NCI-H460 (cell line): Measurements from ENCODE around the gene SFXN5. TPM values are rescaled to one million over a fixed set of nuclear protein-coding genes. Genes with fewer than 3 reads are reported as not detected.
"Not testable (repeated sequence)": the region's sequence is repeated elsewhere in the genome, so short reads cannot be mapped to it uniquely, and the experiment has no call there.

Experiments used
- DNase-seq: peaks from one replicate; pipeline ENCODE4 v3.0.0-alpha.2; 2016; ENCODE audit warnings: low read depth; ENCODE audit errors: extremely low read depth
- total RNA-seq: library from RNA; depleted of rRNA; stranded (reverse); fragments of >200 nt; shearing (Covaris generic); gene quantifications from 2 replicates; pipeline ENCODE4 v1.2.3, GENCODE V29; 2014

SFXN5 gene
- total RNA-seq, 1 experiment from 2014 or later: 13.4 TPM

DNA sequence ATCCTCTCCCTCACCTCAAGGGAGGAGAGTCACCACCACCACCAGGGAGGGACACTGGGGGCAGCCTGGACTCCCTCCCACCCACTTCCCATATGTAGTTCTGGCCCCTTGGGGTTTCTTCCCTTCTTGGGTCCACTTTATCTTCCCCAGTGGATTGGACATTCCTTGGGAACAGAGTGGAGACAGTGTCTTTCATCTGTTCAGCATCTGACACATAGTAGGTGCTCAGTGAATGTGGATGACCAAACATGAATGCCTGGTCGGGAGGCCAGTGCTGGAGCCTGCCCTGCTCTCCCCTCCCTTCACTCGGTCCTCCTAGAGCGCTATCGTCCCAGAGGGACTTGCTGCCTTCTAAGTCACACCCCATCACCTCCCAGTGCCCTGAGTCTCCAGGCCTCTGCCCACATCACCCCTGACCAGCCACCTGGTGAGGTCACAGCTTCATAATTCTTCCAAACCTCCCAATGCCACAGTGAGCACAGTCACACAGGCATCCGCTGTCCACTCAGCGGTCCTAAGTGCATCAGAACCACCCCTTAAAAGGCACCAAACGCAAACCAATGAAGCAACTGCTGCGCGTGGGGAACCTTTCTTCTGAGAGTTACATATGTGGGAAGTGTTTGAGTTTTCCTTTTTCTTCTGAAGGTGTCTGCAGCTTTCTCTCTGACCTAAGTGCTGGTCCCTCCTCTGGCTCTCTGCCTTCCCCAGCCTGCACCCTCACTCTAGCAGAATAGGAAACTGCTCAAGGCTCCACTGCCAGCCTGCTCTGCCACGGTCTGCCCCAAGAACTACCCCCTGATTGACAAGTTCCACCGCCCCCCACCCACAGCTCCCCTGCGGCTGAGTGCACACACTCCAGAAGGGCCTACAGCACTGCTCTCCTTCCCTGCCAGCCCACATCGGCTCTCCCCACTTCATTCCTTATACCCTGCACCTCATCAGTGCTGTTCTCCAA, 7.2 kb upstream of the SFXN5 start:
- DNase-seq: no peak

DNA sequence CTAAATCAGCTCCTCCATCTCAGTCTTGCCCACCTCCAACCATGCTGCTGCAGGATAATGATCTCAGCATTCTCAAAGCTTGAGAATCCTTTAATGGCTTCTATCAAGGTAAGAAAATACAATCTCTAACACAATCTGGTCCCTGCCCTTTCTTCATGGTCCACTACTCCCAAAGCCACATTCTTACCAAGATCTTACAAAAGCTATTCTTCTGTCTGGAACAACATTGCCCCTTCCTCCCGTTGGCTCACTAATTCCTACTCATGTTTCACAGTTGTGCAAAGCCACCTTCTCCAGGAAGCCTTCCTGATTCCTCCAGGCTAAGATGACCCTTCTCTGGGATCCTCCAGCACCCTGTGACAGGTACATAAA, 5.9 kb upstream of the SFXN5 start:
- DNase-seq: no peak

DNA sequence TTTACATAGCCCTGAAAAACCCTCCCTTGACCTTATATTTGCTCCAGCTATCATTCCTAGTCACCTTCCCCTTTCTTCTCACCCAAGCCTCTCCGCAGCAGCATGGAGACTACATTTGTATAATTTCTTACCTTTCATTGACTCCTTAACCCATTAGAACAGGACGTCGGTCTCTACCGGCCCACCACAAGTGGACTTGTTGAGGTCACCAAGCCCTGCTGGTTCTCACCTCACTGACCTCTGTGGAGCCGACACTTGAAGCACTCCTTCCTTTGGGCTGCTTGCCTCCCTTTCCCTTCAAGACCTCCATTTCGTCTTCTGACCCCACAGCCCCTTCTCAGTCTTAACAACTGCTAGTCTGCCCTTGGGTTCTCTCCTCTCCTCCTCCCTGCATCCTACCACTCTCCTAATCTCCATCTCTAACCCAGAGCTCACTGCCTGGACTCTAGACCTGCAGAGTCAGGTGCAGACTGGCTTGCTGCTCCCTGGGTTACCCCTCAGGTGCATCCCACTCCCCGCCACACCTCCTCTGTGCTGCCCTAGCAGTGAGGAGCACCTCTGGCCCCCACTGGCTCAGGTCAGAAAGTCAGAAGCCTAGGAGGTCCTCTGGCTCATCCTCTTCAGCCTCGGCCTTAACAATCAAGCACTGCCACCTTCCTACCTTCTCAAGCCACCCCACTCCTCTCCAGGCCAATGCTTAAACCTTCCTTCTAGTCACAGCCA, 5.3 kb upstream of the SFXN5 start:
- DNase-seq: no peak

DNA sequence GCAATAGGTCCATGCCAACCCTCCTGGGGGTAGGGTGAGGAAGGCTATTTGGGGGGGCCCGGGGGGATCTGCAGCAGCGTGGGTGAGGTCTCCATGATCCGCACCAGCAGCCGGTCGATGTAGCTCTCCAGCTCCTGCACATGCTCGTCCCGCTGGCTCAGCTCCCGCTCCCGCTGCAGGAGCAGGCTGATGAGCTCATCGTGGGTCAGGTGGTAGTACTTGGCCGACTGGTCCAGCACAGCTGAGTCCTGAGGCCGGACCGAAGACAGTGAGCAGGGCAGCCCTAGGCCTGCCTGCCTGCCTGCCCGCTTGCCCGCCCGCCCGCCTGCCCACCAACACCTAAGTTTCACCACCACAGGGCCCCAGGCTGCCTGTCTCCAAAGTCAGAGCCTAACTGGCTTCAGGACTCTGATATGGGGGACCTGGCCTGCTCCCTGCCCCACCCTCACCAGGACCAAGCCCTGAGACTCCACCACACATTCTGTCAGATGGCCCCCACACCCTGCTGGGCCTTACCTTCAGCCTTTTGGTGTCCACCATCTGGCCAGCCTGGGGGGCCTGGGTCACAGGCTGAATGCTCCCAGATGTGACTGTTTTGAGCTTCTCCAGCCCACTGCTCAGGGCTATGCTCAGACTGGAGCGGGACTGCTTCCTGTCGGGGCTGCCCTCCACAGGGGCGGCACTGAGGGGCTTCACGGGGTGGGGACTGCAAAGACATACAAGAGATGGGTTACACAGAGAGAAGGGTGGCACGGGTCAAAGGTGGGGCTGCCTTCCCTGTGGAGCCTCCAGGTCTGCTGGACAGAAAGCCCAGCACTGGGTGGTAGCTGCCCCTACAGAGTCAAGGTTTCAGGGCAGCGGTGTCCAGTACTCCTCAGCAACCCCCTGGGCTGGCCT, 4.2 kb upstream of the SFXN5 start:
- DNase-seq: no peak

DNA sequence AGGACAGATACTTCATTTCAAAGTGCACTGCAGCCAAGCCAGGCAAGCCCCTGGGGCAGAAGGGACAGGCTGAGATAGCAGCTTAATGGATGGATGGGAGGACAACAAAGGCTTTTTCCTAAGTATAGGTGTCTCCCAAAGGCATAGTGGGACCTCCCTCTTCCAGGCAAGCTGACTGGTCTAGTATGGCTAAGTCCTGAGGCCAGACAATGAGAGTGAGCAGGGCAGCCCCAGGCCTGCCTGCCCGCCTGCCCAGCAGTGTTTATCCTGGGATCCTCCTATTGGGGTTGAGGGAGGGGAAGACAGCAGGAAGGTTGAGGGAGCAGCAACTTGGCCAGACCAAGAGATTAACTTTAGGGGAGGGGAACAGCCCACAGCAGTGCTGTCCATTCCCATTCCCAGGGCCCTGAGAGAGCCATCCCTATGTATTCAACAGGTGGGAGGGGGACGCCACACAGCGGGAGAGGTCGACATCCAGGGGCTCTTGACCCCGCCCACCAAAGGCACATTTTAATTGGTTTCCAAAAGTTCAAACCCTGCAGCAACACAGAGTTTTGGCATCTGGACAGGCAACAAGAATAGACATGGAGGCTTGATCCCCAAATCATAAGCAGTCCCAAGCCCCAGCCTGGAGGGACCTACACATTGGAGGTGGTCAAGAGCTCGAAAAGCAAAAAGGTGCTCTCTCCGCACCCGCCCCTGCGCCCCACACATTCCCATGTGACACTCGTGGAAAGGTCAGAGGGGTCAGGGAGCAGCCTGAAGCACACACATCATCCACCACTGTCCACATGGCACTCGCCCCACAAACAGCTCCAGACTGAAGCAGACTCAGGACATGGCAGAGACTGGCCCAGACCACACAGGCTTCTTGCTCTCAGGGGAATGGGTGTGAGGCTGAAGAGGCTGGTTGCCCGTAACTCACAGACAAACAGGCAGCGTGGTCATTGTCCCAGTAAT, 2.9 kb upstream of the SFXN5 start:
- DNase-seq: no peak

GRCh38 chr2:73072416-73072815, 904 bp upstream of the SFXN5 start:
- no peak for DNase-seq

GRCh38 chr2:73072129-73072395, 550 bp upstream of the SFXN5 start:
- DNase-seq: no peak

DNA sequence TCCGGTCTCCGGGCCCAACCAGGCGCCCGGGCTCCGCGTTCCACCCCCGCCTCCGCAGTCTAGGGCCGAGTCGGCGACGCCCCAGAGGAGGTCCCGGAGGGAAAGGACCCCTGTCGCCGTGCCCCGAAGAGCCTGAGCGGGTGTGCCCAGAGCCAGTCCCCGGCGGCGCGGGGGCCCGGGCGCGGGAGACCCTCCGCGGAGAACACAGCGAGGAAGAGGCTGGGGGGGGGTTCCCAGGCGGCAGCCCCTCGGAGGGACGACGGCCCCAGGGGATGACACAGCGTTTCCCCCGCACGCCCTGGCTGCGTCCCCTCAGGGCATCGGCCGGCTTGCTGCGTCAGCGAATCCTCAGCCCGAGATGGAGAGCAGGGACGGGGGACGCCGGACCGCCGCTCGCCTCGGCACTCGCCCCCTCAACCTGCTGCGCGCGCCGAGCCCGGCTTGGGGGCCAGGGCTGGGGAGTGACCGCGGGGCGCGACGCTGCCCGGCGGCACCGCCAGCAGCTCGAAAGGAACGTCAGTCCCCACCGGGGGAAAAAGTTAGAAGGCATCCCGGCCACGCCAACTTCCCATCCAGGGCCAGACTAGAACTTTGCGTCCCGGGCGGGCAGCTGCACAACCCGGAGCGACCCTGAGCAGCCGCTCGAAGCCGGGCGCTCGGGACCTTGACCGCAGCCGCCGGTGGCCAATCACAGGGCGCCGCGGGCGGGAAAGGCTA, 711 bp downstream of the SFXN5 start:
- no peak for DNase-seq

DNA sequence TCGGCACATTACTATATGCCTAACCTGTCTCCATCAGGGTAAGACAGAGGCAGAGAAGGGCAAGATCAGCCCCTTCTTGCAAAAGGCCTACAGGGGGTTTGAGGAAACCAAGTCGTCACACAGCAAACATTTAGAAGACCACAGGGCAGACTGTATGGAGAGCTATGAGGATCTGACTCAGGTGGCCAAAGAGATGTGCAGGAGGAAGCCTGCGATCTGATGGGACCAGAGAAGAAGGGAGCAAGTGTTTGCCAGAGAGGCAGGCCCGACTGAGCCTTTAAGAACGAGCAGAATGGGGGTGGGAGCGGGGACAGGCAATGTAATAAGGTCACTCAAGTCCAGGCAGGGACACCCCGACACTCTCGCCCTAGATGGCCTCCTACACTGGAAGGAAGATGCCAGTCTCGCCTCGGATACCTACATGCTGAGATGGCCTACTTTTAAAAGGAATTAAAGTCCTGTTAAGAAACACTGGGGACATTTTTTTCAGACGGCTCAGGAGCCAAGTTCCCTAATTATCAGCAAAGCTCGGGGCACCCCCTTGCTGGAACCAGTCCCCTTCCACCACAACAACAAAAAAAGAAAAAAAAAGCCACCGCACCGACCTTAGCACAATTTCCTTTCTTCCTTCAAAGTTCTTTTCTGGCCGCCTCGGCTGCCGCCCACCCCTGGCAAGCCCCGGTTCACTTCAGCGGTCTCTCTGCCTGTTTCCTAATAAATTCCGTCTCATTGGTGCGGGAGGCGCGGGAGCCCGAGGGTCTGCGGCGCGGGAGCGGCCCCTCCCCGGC, 1.5 kb downstream of the SFXN5 start:
- no peak for DNase-seq

- no peak for DNase-seq
Measured at GRCh38 chr2:73069041-73069854, 2.3 kb downstream of the SFXN5 start.

GRCh38 chr2:73068147-73068546, 3.4 kb downstream of the SFXN5 start:
- no peak for DNase-seq

DNA sequence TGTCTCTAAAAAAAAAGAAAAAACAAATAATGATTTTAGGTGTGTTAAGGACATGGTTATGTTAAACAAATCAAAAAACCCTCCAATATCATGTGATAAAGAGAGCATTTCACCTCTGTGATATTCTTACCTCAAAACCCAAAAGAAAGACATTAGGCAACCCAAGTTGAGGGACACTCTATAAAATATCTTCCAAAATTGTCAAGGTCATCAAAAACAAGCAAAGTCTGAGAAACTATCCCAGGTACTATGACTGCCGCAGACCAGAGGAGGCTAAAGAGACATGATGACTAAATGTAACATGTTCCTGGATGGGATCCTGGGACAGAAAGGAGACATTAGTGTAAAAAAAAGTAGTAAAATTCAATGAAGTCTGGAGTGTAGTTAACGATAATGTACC, 4.5 kb downstream of the SFXN5 start:
- DNase-seq: no peak

DNA sequence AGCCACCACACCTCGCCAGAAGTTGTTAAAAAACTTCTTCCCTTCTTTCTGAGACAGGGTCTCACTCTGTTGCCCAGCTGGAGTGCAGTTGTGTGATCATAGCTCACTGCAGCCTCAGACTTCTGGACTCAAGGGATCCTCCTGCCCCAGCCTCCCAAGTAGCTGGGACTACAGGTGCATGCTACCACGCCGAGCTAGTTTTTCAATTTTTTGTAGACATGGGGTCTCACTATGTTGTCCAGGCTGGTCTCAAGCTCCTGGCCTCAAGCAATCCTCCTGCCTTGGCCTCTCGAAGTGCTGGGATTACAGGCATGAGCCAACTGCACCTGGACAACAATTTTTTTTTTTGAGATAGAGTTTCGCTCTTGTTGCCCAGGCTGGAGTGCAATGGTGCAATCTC, 6.4 kb downstream of the SFXN5 start:
- DNase-seq: not testable (repeated sequence)

- DNase-seq: peak; percentile 64
Measured at GRCh38 chr2:73063909-73064875, 7.3 kb downstream of the SFXN5 start.

DNA sequence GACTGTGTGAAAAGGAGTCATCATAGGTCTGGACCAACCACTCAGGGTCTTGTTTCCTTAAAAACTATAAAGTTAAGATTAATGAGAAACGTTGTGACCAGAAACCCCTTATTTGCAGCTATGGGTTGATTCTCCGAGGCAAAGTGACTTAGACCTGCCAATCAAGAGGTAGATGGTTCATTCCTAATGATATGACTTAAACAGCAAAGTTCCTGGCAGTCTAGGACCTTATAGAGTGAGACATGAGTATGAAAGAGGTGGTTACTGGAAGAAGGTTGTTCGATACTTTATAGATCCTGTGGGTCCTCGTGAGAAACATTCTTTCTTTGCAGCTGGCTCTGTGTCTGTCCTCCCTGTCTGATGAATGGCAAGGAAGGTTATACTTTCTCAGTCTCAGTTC, 8.0 kb downstream of the SFXN5 start:
- no peak for DNase-seq

GRCh38 chr2:73059106-73059505, 12.4 kb downstream of the SFXN5 start:
- DNase-seq: no peak

- DNase-seq: no peak
Measured at GRCh38 chr2:73054980-73055379, 16.5 kb downstream of the SFXN5 start.
